Metanephros (tissue), 2 donors: Measurements from ENCODE around the gene BRCA1. TPM values are rescaled to one million over a fixed set of nuclear protein-coding genes. Genes with fewer than 3 reads are reported as not detected.

Experiments used
- small RNA-seq: library from RNA; depleted of rRNA; stranded (forward); fragments of <200 nt; gene quantifications from one replicate; pipeline ENCODE3, GENCODE V24; 2014; ENCODE audit warnings: low replicate concordance
- total RNA-seq: library from RNA; depleted of rRNA; stranded (reverse); fragments of >200 nt; gene quantifications from one replicate; pipeline ENCODE4 v1.2.3, GENCODE V29; 2014

BRCA1 gene
- 17.1 TPM for total RNA-seq

DNA sequence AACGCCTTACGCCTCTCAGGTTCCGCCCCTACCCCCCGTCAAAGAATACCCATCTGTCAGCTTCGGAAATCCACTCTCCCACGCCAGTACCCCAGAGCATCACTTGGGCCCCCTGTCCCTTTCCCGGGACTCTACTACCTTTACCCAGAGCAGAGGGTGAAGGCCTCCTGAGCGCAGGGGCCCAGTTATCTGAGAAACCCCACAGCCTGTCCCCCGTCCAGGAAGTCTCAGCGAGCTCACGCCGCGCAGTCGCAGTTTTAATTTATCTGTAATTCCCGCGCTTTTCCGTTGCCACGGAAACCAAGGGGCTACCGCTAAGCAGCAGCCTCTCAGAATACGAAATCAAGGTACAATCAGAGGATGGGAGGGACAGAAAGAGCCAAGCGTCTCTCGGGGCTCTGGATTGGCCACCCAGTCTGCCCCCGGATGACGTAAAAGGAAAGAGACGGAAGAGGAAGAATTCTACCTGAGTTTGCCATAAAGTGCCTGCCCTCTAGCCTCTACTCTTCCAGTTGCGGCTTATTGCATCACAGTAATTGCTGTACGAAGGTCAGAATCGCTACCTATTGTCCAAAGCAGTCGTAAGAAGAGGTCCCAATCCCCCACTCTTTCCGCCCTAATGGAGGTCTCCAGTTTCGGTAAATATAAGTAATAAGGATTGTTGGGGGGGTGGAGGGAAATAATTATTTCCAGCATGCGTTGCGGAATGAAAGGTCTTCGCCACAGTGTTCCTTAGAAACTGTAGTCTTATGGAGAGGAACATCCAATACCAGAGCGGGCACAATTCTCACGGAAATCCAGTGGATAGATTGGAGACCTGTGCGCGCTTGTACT lies at the start of gene BRCA1:
TSS of gene BRCA1 (minus strand) at position 232 of the 834 bp plus-strand sequence. CDS start 1,268 bp downstream, outside the sequence.

GRCh38 chr17:43170766-43171585 lies 45.8 kb upstream of the BRCA1 start, which contains the start of gene NBR1:
TSS of gene NBR1 (plus strand) at chr17:43171214. CDS start at chr17:43175800, 4,586 bp downstream.

DNA sequence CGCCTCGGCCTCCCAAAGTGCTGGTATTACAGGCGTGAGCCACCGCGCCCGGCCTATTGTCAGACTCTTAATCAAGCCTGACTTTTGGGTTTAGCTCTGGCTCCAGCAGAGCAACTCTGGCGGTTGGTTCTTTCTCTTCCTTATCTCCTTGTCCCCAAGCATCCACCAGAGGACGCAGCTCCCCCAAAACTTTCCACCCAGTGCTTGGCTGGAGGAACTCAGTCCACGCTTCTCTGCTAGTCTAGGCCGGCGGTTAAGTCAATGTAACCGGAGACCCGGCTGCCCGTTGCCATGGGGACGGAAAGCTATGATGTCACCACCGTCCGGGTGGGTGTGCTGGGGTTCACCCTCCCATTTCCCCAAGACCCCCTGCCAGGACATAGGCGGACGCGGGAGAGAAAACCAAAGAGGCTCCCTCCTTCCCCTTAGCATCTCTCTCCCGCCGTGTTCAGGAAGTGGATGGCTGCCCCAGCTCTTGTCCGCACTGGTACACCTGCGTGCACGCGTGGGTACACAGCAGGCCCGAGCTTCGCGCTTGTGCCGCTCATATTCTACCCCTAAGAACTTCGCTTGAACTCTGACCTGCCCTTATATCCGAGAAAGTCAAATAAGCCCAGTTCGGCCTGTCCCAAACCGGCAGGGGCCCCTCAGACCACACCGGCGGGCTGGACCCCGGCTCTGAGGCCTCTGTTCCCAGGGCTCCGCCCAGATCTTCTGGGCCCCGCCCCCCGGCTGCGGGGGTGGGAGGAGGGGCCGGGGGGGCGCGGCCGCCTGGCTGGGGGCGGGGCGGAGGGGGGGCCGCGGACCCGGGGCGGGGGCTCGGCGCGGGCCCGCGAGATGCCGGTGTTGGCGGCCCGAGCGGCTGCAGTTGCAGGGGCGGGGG lies 100.5 kb downstream of the BRCA1 start, which contains the start of gene RND2:
TSS of gene RND2 (plus strand) at position 825 of the 883 bp plus-strand sequence. CDS start 117 bp downstream, outside the sequence.

GRCh38 chr17:43021741-43022512 lies 103.2 kb downstream of the BRCA1 start, which contains the start of gene VAT1:
TSS of gene VAT1 (minus strand) at chr17:43022385. CDS start at chr17:43022322, 63 bp downstream.

GRCh38 chr17:43006639-43007551 lies 118.3 kb downstream of the BRCA1 start, which contains the start of gene IFI35:
TSS of gene IFI35 (plus strand) at chr17:43006784. CDS start at chr17:43006948, 164 bp downstream.

GRCh38 chr17:42997984-42998938 lies 126.9 kb downstream of the BRCA1 start, which contains the start of gene RPL27:
TSS of gene RPL27 (plus strand) at chr17:42998419. CDS start at chr17:42998751, 332 bp downstream.

Small RNA genes within 50 kb of the gene (small RNA-seq; reads per million reads assigned to genes)
- not detected for gene AC060780.2
- gene AC060780.3: not detected
- gene AC135721.1: not detected

Other genes with a start within 250 kb of the BRCA1 start
- gene G6PC1, start 224.6 kb downstream of the BRCA1 start, total RNA-seq: 6.0 TPM
- 30.5 TPM for gene AARSD1, start 160.9 kb downstream of the BRCA1 start, total RNA-seq
- gene PTGES3L, start 145.3 kb downstream of the BRCA1 start, total RNA-seq: 5.8 TPM
- 11.7 TPM for gene RUNDC1, start 144.8 kb downstream of the BRCA1 start, total RNA-seq
- 1,573 TPM for gene RPL27, start 126.9 kb downstream of the BRCA1 start, total RNA-seq
- gene IFI35, start 118.6 kb downstream of the BRCA1 start, total RNA-seq: 9.8 TPM
- 61.9 TPM for gene VAT1, start 103.0 kb downstream of the BRCA1 start, total RNA-seq
- gene RND2, start 100.1 kb downstream of the BRCA1 start, total RNA-seq: 1.3 TPM
- 99.5 TPM for gene NBR1, start 45.9 kb upstream of the BRCA1 start, total RNA-seq
- gene TMEM106A, start 86.5 kb upstream of the BRCA1 start, total RNA-seq: 18.2 TPM
- gene CCDC200, start 103.3 kb upstream of the BRCA1 start, total RNA-seq: not detected
- gene RNU2-1, start 108.6 kb upstream of the BRCA1 start, total RNA-seq: not detected